Brain microvascular endothelial cell (primary cell): ENCODE measurements around the gene C12orf54.
"Not testable (repeated sequence)": the region's sequence is repeated elsewhere in the genome, so short reads cannot be mapped to it uniquely, and the experiment has no call there.

Source experiments
- DNase-seq: peaks from one replicate; pipeline ENCODE4 v3.0.0-alpha.2; 2020
- H3K27ac ChIP-seq: fragments of 250-450 bp; sonication (Bioruptor Pico); 2 replicates; pipeline ENCODE4 v1.5.1; 2020; ENCODE audit warnings: mild to moderate bottlenecking, moderate library complexity
- H3K27me3 ChIP-seq: fragments of 250-450 bp; sonication (Bioruptor Pico); replicated peaks from 2 replicates; pipeline ENCODE4 v1.5.1; 2020; ENCODE audit warnings: mild to moderate bottlenecking
- H3K36me3 ChIP-seq: fragments of 250-450 bp; sonication (Bioruptor Pico); replicated peaks from 2 replicates; pipeline ENCODE4 v1.5.1; 2020; ENCODE audit warnings: mild to moderate bottlenecking
- H3K4me3 ChIP-seq: 2 replicates; pipeline ENCODE4 v1.5.1; 2011; ENCODE audit warnings: low read depth, mild to moderate bottlenecking, control low read depth, low read length, moderate library complexity
- in situ Hi-C: cut with HindIII; loops from 2 replicates; pipeline ENCODE4 v1.10.0; 2017; ENCODE audit warnings: low sequenced_read_pairs, low pct_ligation_motif_present
- TF ChIP-seq, protein P1 (sequence below): IDR thresholded peaks from 2 replicates; pipeline ENCODE4 v1.5.1; 2011; ENCODE audit warnings: low read depth, mild to moderate bottlenecking, moderate library complexity, low read length, control low read depth, inconsistent platforms; ENCODE audit errors: missing control alignments

C12orf54 gene

GRCh38 chr12:48447755-48448154 is 34.5 kb upstream of the C12orf54 start:
- DNase-seq = no peak
- Histone ChIP-seq H3K36me3 (no peaks in the 10 kb centered on the region), H3K4me3 (no peak overlapping the region), H3K27ac (no peak overlapping the region), H3K27me3 (no peaks in the 10 kb centered on the region)
- in situ Hi-C loops = no loop called here
- TF ChIP-seq, protein P1, sequence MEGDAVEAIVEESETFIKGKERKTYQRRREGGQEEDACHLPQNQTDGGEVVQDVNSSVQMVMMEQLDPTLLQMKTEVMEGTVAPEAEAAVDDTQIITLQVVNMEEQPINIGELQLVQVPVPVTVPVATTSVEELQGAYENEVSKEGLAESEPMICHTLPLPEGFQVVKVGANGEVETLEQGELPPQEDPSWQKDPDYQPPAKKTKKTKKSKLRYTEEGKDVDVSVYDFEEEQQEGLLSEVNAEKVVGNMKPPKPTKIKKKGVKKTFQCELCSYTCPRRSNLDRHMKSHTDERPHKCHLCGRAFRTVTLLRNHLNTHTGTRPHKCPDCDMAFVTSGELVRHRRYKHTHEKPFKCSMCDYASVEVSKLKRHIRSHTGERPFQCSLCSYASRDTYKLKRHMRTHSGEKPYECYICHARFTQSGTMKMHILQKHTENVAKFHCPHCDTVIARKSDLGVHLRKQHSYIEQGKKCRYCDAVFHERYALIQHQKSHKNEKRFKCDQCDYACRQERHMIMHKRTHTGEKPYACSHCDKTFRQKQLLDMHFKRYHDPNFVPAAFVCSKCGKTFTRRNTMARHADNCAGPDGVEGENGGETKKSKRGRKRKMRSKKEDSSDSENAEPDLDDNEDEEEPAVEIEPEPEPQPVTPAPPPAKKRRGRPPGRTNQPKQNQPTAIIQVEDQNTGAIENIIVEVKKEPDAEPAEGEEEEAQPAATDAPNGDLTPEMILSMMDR = no peak

GRCh38 chr12:48451372-48451771 is 30.9 kb upstream of the C12orf54 start:
- DNase-seq = no peak
- in situ Hi-C loops = no loop called here
- Histone ChIP-seq H3K4me3 (no peak overlapping the region), H3K36me3 (no peaks in the 10 kb centered on the region), H3K27ac (no peak overlapping the region), H3K27me3 (no peaks in the 10 kb centered on the region)
- TF ChIP-seq, protein P1 = no peak

DNA sequence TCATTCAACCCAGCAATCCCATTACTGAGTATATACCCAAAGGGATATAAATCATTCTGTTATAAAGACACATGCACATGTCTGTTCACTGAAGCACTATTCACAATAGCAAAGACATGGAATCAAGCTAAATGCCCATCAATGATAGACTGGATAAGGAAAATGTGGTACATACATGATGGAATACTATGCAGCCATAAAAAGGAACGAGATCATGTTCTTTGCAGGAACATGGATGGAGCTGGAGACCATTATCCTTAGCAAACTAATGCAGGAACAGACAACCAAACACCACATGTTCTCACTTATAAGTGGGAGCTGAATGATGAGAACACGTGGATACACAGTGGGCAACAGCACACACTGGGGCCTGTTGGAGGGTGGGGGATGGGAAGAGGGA is 29.3 kb upstream of the C12orf54 start:
- H3K36me3 ChIP-seq, H3K4me3 ChIP-seq, in situ Hi-C loops, H3K27me3 ChIP-seq, H3K27ac ChIP-seq, DNase-seq: not testable (repeated sequence)

DNA sequence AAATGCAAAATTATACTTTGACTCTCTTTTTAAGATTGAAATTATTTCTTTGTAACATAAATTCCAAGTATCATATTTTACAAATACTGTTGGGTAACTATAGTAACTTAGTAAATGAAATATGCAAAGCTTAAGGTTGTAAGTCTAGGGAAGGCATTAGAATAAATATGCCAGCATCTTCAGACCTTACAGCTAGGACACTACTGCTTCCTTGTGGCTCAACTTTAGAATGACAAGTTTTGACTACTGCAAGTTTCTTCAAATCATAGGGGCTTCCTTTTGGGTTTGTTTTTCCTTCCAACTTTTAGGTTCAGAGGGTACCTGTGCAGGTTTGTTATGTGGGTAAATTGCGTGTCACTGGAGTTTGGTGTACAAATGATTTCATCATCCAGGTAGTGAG is 27.6 kb upstream of the C12orf54 start:
- TF ChIP-seq, protein P1 = peak; percentile 29
- peak; percentile 8 for DNase-seq
- no peak overlapping the region for H3K4me3 ChIP-seq
- H3K27ac ChIP-seq = no peak overlapping the region
- no peaks in the 10 kb centered on the region for H3K36me3 ChIP-seq
- in situ Hi-C loops = no loop called here
- H3K27me3 ChIP-seq = no peaks in the 10 kb centered on the region

DNA sequence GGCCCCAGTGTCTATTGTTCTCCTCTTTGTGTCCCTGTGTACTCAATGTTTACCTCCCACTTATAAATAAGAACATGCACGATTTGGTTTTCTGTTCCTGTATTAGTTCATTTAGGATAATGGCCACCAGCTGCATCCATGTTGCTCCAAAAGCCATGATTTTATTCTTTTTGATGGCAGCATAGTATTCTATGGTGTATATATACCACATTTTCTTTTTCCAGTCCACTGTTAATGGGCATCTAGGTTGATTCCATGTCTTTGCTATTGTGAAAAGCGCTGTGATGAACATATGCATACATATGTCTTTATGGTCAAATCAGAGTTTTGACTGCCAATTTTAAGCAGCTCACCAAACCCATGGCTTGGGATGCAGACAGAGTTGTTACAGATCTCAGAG is 27.2 kb upstream of the C12orf54 start:
- Histone ChIP-seq H3K27ac (no peak overlapping the region), H3K4me3 (no peak overlapping the region), H3K27me3 (no peaks in the 10 kb centered on the region), H3K36me3 (no peaks in the 10 kb centered on the region)
- in situ Hi-C loops = no loop called here
- TF ChIP-seq, protein P1 = no peak
- DNase-seq = no peak

DNA sequence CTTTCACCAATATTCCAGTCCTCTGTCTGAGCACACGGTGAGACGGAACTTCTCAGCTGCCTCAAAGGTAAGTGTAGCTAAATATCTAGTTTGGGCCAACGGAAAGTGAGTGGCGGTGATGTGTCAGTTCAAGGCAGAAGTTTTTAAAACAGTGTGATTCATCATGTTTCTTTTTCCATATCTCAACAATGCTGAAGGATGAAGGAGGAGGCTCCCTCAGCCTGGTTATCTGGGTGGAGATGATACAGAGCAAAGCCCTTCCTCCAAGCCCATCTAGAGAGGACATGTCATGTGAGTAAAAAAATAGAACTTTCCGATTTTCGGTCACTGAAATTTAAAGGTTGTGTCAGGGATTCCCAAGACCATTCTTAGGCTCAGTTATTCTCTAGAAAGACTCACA is 23.0 kb upstream of the C12orf54 start:
- Histone ChIP-seq H3K4me3 (no peak overlapping the region), H3K27me3 (no peaks in the 10 kb centered on the region), H3K27ac (no peak overlapping the region), H3K36me3 (no peaks in the 10 kb centered on the region)
- DNase-seq = no peak
- in situ Hi-C loops = no loop called here
- TF ChIP-seq, protein P1 = no peak

DNA sequence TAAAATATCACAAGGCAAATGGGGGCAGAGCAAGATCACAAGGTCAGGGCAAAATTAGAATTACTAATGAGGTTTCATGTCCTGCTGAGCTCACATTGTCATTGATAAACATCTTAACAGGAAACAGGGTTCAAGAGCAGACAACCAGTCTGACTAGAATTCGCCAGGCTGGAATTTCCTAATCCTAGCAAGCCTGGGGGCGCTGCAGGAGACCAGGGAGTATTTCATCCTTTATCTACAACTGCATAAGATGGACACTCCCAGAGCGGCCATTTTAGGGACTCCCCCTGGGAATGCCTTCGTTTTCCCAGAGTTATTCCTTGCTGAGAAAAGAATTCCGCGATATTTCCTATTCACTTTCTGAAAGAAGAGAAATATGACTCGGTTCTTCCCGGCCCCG is 13.3 kb upstream of the C12orf54 start:
- in situ Hi-C loops, H3K27me3 ChIP-seq, H3K4me3 ChIP-seq, H3K27ac ChIP-seq, H3K36me3 ChIP-seq, DNase-seq: not testable (repeated sequence)
